CD14-positive monocyte (primary cell): ENCODE data around the gene QPCT. TPM values are rescaled to one million over a fixed set of nuclear protein-coding genes. Genes with fewer than 3 reads are reported as not detected.
A peak's percentile ranks its signal among the peaks of the same experiment; 100 is the strongest.

ENCODE experiments used
- DNase-seq, 3 donors: peaks; one replicate each; pipeline ENCODE4 v3.0.0-alpha.2; 2011 to 2022
- H2AFZ ChIP-seq: 2 replicates; pipeline ENCODE4 v1.6.0; 2012; ENCODE audit warnings: mild to moderate bottlenecking, low read depth, low read length, inconsistent platforms; ENCODE audit not compliant: insufficient read depth, poor library complexity, severe bottlenecking
- H3K27ac ChIP-seq, 2 donors: 1 replicate in 1 of 2; 2 replicates in 1 of 2; pipeline ENCODE4 v1.5.1; 2012 to 2013; ENCODE audit warnings: low read length in 2 of 2, control low read depth in 1 of 2, inconsistent platforms in 1 of 2, low read depth in 1 of 2, mild to moderate bottlenecking in 1 of 2
- H3K27me3 ChIP-seq, 2 donors: one replicate each; pipeline versions ENCODE4 v1.6.0 to v1.6.1; 2011 to 2013; ENCODE audit warnings: low read length in 2 of 2; ENCODE audit not compliant: control insufficient read depth in 2 of 2, insufficient read depth in 2 of 2
- H3K36me3 ChIP-seq, 2 donors: replicated peaks in 1 of 2; 1 replicate in 1 of 2; 2 replicates in 1 of 2; pipeline versions ENCODE4 v1.5.1 to v1.6.1; 2012 to 2013; ENCODE audit warnings: low read length in 2 of 2, control low read depth in 1 of 2, inconsistent platforms in 1 of 2, mild to moderate bottlenecking in 1 of 2; ENCODE audit not compliant: insufficient read depth in 2 of 2, control insufficient read depth in 1 of 2
- H3K4me1 ChIP-seq, 2 donors: 1 replicate in 1 of 2; 2 replicates in 1 of 2; pipeline versions ENCODE4 v1.5.1 to v1.6.1; 2012 to 2013; ENCODE audit warnings: low read length in 2 of 2, control low read depth in 1 of 2, inconsistent platforms in 1 of 2, mild to moderate bottlenecking in 1 of 2, moderate library complexity in 1 of 2; ENCODE audit not compliant: insufficient read depth in 2 of 2, control insufficient read depth in 1 of 2
- H3K4me2 ChIP-seq: replicated peaks from 2 replicates; pipeline ENCODE3; 2012; ENCODE audit warnings: low read length, moderate library complexity, mild to moderate bottlenecking; ENCODE audit not compliant: poor library complexity, severe bottlenecking; ENCODE audit errors: extremely low read depth
- H3K4me3 ChIP-seq, 3 experiments: fragments of 200-600 bp in 1 of 3; sonication (generic) in 1 of 3; replicated peaks in 1 of 3; 1 replicate in 2 of 3; 2 replicates in 1 of 3; pipeline ENCODE4 v1.5.1; 2011 to 2013; ENCODE audit warnings: low read length in 3 of 3, mild to moderate bottlenecking in 3 of 3, control low read depth in 2 of 3, low read depth in 2 of 3, inconsistent platforms in 1 of 3, moderate library complexity in 1 of 3
- H3K79me2 ChIP-seq: 2 replicates; pipeline ENCODE4 v1.6.0; 2012; ENCODE audit warnings: mild to moderate bottlenecking, control low read depth, inconsistent platforms, low read length, moderate library complexity; ENCODE audit not compliant: insufficient read depth
- H3K9ac ChIP-seq: 2 replicates; pipeline ENCODE4 v1.6.0; 2017; ENCODE audit warnings: low read length, mild to moderate bottlenecking; ENCODE audit not compliant: insufficient read depth, poor library complexity, severe bottlenecking
- H3K9me3 ChIP-seq, 2 donors: replicated peaks in 1 of 2; 1 replicate in 1 of 2; 2 replicates in 1 of 2; pipeline versions ENCODE4 v1.5.1 to v1.6.1; 2012 to 2013; ENCODE audit warnings: low read length in 2 of 2, control low read depth in 1 of 2; ENCODE audit not compliant: control insufficient read depth in 1 of 2, insufficient read depth in 1 of 2
- H4K20me1 ChIP-seq: 2 replicates; pipeline ENCODE4 v1.6.0; 2012; ENCODE audit warnings: mild to moderate bottlenecking, low read length, control low read depth, moderate library complexity; ENCODE audit not compliant: insufficient read depth
- H3K27ac Mint-ChIP-seq, 7 donors: one replicate each; pipeline ENCODE4 v1.8.0; 2020; ENCODE audit warnings: mild to moderate bottlenecking in 7 of 7, mixed read lengths in 7 of 7, moderate library complexity in 6 of 7, inconsistent platforms in 2 of 7
- H3K27me3 Mint-ChIP-seq, 3 donors: one replicate each; pipeline ENCODE4 v1.8.0; 2021 to 2022; ENCODE audit warnings: low read depth in 3 of 3, mild to moderate bottlenecking in 3 of 3, mixed read lengths in 3 of 3, moderate library complexity in 3 of 3, inconsistent platforms in 1 of 3
- H3K36me3 Mint-ChIP-seq, 2 donors: one replicate each; pipeline ENCODE4 v1.8.0; 2020; ENCODE audit warnings: mixed read lengths in 2 of 2, inconsistent platforms in 1 of 2, mild to moderate bottlenecking in 1 of 2
- H3K4me1 Mint-ChIP-seq: one replicate; pipeline ENCODE4 v1.8.0; 2020; ENCODE audit warnings: mild to moderate bottlenecking, mixed read lengths
- H3K4me3 Mint-ChIP-seq, 2 donors: one replicate each; pipeline ENCODE4 v1.8.0; 2020; ENCODE audit warnings: mild to moderate bottlenecking in 2 of 2, mixed read lengths in 2 of 2, moderate library complexity in 1 of 2
- H3K9me3 Mint-ChIP-seq, 7 donors: one replicate each; pipeline ENCODE4 v1.8.0; 2020 to 2022; ENCODE audit warnings: mixed read lengths in 7 of 7, mild to moderate bottlenecking in 6 of 7, moderate library complexity in 6 of 7, inconsistent platforms in 2 of 7
- WGBS: methylation state at CpG from one replicate; pipeline ENCODE4 v1.1.5; 2013; ENCODE audit warnings: missing lambda C conversion rate; ENCODE audit not compliant: insufficient coverage; 5-methylcytosine and 5-hydroxymethylcytosine counted together
- intact Hi-C, 2 donors: fragments of 100-400 bp; cut with micrococcal nuclease; formaldehyde crosslinking; loops; one replicate each; pipeline versions ENCODE4 v1.15.0 to v1.15.1; 2023
- polyA plus RNA-seq, 3 donors: library from polyadenylated mRNA; depleted of rRNA in 1 of 3; unstranded in 2 of 3; stranded (reverse) in 1 of 3; fragments of 300-500 nt in 2 of 3; fragments of >200 nt in 1 of 3; fragmentation: Illumina TruSeq in 2 of 3; gene quantifications; 1 replicate in 2 of 3; 2 replicates in 1 of 3; pipeline ENCODE4 v1.2.3, GENCODE V29; 2012 to 2021
- TF ChIP-seq, protein P1 (sequence below): fragments of 200-600 bp; IDR thresholded peaks from one replicate; pipeline ENCODE4 v1.8.0; 2022; ENCODE audit warnings: antibody characterized with exemption, mild to moderate bottlenecking

The QPCT gene
- polyA plus RNA-seq, 3 donors = 54.7 to 302 (median 272) TPM

DNA sequence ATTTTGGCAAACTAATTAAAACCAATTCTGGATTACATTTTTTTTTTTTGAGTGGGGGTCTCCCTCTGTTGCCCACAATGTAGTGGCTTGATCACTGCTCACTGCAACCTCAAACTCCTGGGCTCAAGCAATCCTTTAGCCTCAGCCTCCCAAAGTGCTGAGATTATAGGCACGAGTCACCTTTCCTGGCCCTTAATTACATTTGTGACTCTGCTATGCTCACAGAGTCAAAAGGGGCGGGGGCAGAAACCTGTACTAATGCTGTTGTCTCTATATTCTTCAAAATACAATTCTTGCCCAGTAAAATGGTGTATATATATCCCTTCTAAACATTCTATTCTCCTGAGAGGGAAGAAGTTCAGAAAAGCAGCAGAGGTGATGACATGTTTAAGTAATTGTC is 43.0 kb upstream of the QPCT start:
- H2AFZ ChIP-seq = no peak overlapping the region
- H3K27me3 ChIP-seq = no peaks in the 10 kb centered on the region
- no peaks in the 10 kb centered on the region for H3K4me1 ChIP-seq
- Mint-ChIP-seq H3K27ac (no peak overlapping the region), H3K36me3 (peaks cover 11 to 24% of the 10 kb centered on the region in 2 donors), H3K27me3 (no peaks in the 10 kb centered on the region), H3K9me3 (peaks cover 0 to 3% (median 0%) of the 10 kb centered on the region in 7 donors), H3K4me3 (no peak overlapping the region), H3K4me1 (peaks cover 11% of the 10 kb centered on the region)
- peaks cover 0 to 7% of the 10 kb centered on the region in 2 donors for H3K36me3 ChIP-seq
- H3K9me3 ChIP-seq = no peaks in the 10 kb centered on the region
- TF ChIP-seq, protein P1, sequence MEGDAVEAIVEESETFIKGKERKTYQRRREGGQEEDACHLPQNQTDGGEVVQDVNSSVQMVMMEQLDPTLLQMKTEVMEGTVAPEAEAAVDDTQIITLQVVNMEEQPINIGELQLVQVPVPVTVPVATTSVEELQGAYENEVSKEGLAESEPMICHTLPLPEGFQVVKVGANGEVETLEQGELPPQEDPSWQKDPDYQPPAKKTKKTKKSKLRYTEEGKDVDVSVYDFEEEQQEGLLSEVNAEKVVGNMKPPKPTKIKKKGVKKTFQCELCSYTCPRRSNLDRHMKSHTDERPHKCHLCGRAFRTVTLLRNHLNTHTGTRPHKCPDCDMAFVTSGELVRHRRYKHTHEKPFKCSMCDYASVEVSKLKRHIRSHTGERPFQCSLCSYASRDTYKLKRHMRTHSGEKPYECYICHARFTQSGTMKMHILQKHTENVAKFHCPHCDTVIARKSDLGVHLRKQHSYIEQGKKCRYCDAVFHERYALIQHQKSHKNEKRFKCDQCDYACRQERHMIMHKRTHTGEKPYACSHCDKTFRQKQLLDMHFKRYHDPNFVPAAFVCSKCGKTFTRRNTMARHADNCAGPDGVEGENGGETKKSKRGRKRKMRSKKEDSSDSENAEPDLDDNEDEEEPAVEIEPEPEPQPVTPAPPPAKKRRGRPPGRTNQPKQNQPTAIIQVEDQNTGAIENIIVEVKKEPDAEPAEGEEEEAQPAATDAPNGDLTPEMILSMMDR = no peak
- peaks cover 61% of the 10 kb centered on the region for H4K20me1 ChIP-seq
- DNase-seq = no peak
- no peak overlapping the region for H3K4me2 ChIP-seq
- no peak overlapping the region for H3K27ac ChIP-seq
- no peak overlapping the region for H3K9ac ChIP-seq
- intact Hi-C loops = no loop called here
- no CpG with 5 or more reads among the region's 2 CpGs for WGBS
- H3K4me3 ChIP-seq = no peak overlapping the region
- peaks cover 96% of the 10 kb centered on the region for H3K79me2 ChIP-seq

DNA sequence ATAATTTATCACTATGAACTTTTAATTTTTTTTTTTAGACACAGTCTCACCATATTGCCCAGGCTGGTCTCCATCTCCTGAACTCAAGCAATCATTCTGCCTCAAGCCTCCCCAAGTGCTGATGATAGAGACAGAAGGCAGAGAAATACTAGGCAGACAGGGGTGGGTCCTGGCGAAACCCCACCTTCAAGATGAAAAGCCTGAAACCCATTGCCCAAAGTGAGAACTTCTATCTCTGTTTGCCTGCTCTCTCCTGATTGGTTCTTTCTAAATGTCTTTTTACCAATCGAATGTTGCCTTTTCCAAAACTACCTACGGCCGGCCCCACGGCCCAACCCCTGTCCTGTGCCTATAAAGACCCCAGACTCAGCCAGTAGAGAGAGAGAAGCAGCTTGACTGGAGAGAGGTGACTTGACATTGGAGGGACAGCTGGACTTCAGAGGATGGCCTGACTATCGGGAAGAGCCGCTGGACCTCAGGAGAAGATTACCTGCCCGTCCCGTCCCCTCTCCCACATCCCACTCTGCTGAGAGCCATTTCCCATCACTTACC is 41.7 kb upstream of the QPCT start:
- Histone ChIP-seq H2AFZ (no peak overlapping the region), H3K36me3 (peaks cover 0 to 7% of the 10 kb centered on the region in 2 donors), H3K9ac (no peak overlapping the region), H3K4me3 (no peak overlapping the region), H3K79me2 (peaks cover 100% of the 10 kb centered on the region), H3K4me1 (peaks cover 0 to 5% of the 10 kb centered on the region in 2 donors), H3K9me3 (no peaks in the 10 kb centered on the region), H3K27me3 (no peaks in the 10 kb centered on the region), H4K20me1 (peaks cover 63% of the 10 kb centered on the region), H3K27ac (no peak overlapping the region), H3K4me2 (no peak overlapping the region)
- Mint-ChIP-seq H3K4me1 (peaks cover 15% of the 10 kb centered on the region), H3K27me3 (no peaks in the 10 kb centered on the region), H3K9me3 (peaks cover 0 to 3% (median 0%) of the 10 kb centered on the region in 7 donors), H3K4me3 (no peak overlapping the region), H3K27ac (peak overlapping the region in 2 of 7 donors; percentile 61 to 84), H3K36me3 (peaks cover 11 to 27% of the 10 kb centered on the region in 2 donors)
- TF ChIP-seq, protein P1 = no peak
- 95% methylated on average over 4 of the region's 9 CpGs for WGBS
- intact Hi-C loops = no loop called here
- DNase-seq = no peak
